Measurements from ENCODE around the gene TMEM255B.

Gene TMEM255B

GRCh38 chr13:113806526-113806925 is 47.5 kb downstream of the TMEM255B start:
- no peak for DNase-seq

DNA sequence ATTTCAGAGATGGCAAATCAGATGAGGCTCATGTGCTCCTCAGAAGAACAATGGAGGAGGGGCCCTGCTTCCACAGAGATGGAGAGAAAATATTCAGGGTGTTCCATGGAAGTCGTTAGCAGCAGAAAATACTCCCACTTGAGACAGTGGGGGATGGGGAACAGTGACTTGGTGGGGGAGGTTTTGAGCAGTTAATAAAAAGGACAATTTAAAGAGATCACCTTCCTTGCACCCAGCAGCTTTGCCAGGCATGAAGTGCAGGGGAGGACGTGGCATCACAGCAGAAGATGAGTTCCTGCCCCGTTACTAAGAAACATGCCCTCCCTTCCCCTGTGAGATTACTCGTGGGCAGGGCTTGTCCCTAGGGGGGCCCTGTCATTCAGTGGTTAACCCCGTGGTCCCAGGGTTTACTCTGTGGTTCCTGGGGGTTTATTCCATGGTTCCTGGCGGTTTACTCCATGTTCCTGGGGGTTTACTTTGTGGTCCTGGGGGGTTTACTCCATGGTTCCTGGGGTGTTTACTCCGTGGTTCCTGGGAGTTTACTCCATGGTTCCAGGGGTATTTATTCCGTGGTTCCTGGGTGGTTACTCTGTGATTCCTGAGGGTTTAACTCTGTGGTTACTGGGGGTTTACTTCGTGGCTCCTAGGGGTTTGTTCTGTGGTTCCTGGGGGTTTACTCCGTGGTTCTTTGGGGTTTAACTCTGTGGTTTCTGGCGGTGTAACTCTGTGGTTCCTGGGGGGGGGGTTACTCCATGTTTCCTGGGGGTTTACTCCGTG is 49.2 kb downstream of the TMEM255B start:
- no peak for DNase-seq

DNA sequence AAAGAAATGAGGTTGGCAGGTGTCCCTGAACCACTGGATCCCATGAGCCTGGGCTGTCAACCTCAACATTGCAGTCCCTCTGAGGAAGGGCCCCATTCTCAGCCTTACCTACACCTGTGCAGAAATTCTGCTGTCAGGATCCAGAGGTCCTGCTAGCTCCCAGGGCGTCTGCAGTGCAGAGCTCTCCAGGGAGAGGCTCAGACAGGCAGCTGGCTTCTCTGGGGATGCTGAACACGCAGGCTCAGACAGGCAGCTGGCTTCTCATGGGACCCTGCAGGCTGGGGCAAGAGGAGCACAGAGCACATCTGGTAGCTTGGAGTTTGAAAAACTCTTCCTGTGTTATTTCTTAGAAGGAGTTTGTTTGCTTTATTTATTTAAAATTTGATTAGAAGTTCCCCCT is 50.9 kb downstream of the TMEM255B start:
- DNase-seq = no peak

- DNase-seq = no peak
These were observed 51.6 kb downstream of the TMEM255B start for GRCh38 chr13:113810640-113811039.

- no peak for DNase-seq
These were observed 52.3 kb downstream of the TMEM255B start for GRCh38 chr13:113811081-113811928.

GRCh38 chr13:113812178-113813040 is 53.4 kb downstream of the TMEM255B start:
- no peak for DNase-seq

- DNase-seq = no peak
These were observed 54.2 kb downstream of the TMEM255B start for GRCh38 chr13:113813070-113813748.

GRCh38 chr13:113813749-113814434 is 54.9 kb downstream of the TMEM255B start:
- DNase-seq = no peak

DNA sequence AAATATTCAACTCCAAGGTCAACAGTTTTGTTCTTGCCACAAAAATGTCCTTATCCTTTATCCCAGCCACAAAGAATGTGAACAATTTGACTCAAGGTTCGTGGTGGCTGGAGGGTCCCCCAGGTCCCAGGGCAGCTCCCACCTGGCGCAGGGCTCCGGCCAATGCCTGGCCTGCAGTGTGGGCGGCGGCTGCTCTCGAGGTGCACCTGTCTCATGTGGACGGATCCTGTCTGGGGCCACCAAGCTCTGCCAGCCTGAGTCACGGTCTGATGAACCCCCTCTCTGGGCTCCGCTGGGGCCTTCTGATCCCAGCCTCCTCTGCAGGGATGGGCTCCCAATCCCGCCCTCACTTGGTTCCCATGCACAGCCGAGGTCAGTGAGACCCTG is 55.4 kb downstream of the TMEM255B start:
- no peak for DNase-seq

- DNase-seq = peak; percentile 31 to 32
These were observed 56.4 kb downstream of the TMEM255B start for GRCh38 chr13:113815151-113816058.

DNA sequence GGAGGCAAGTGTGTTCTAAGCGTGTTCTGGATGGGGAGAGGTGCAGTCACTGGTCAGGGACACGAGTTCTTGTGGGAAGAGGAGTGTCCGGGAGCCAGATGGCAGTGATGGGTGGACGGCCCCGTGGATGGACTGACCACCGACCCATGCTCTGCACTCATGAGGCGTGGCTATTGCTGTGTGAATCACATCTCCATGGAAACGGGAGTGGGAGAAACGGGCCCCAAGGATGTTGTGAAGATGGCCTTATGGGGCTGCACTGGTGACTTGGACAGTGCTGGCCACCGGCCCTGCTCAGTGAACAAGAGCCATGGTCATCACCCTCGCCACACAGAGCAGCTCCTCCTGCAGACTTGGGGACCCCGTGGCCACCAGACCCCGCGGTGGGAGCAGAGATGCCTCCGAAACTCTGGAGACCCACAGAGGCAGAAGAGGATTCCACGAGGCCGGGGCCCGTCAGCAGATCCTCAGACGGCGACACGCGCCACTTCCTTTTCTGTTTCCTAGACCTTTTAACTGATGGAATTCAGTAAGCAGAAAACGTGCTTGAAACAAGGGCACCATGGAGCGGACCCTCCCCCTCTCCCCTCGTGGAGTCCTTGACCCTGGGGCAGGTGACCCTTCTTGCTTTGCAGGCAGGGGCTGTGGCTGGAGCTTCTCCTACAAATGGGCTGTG is 57.4 kb downstream of the TMEM255B start:
- peak in 1 of 2 donors; percentile 12 for DNase-seq

- peak; percentile 90 to 92 for DNase-seq
These were observed 58.2 kb downstream of the TMEM255B start for GRCh38 chr13:113816946-113817859.

DNA sequence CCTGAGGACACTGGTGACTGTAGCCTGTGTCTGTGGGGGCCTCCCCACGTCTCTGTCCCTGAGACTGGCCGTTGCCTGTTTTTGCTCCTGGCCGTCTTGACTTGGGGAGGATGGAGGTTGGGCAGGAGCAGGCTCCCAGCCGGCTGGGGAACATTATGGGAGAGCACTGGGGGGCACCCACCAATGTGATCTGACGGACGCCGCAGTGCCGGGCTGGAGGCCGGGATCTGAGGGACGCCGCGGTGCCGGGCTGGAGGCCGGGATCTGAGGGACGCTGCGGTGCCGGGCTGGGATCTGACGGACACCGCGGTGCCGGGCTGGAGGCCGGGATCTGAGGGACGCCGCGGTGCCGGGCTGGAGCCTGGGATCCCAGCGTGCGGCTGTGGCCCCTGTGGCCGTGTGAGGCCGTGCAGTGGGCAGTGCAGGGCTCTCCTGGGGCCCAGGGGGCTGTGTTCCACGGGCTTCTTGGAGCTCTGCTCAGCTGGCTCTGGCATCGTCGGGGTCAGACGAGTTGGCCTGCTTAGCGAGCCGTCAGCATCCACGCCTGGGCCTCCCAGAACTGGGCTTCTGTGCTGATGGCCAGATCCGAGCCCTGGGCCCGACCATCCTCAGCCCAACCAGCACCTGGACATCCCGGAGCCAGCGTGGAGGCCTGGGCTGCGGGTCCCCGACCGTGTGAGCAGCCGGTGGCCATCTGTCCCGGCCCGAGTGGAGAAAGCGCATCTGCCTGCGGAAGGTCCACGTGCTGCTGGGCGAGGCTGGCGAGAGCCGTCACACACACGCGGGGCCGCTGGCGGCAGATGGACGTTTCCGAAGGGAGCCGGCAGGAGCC is 59.0 kb downstream of the TMEM255B start:
- no peak for DNase-seq

- no peak for DNase-seq
These were observed 59.8 kb downstream of the TMEM255B start for GRCh38 chr13:113818700-113819295.

DNA sequence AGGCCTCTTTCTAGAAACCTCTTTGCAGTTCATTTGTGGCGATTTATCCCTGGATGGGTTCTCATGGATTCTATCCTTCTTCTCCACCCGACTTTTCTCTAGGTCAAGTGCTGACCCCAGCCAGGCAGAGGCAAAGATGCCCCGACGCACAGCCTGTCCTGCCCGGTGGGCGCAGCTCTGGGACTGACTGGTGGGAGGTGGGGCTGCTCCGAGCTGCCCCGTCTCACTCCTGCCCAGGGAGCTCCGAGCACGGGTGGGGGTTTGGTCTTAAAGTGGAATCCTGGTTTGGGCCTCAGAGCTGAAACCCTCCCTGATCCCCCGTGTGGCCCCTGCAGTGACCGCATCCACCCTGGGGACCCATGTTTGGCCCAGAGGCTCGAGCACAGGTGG is 60.3 kb downstream of the TMEM255B start:
- no peak for DNase-seq

DNA sequence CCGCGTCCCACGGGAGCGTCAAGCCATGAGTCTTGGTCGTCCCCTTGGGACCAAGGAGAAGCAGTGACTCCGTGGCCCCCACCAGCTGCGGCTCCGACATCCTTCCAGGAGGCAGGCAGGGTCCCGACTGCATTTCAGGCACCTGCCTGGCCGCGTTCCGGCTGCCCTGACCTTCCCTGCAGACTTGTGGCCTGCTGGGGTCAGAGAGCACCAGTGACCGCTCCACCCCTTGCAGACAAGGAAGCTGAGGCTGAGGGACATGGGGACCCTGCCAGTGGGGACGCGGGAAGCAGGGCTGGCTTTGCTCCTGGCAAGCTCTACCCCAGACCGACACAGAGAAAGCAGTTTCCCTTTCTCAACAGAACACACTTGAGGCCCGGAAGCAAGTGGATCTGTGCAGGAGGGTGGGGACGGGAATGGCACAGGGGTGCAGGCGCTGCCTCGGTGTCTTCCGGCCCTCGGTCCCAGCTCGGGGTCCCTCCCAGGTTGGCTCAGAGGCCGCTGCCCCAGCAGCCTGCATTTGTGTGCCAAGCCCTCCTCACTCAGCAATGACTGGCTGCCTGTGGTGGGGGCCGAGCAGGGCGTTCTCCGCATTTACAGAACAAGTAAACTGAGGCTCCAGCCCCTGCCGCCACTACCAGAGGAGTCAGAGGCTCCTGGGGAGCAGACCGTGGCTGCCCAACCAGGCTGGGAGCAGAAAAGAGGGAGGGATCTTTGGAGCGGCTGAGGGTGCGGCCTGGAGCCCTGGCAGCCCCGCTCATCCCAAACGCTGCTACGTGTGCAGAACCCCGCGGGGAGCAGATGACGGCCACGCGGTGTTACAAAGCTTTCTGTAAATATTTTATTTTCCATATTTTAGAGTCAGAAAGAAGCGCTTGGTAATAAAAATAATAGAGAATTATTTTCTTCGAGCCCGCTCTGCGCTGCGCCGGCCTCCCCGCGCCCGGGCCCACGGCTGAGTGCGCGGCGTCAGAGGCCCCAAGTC is 61.0 kb downstream of the TMEM255B start:
- DNase-seq = no peak

All from stimulated activated CD4-positive, alpha-beta T cell treated with anti-CD3 and anti-CD28 coated beads, Interleukin-2, amount 100 ng/mL, for 24 hours (primary cell).